Measurements from ENCODE around the gene ZNF784.

The ZNF784 gene

DNA sequence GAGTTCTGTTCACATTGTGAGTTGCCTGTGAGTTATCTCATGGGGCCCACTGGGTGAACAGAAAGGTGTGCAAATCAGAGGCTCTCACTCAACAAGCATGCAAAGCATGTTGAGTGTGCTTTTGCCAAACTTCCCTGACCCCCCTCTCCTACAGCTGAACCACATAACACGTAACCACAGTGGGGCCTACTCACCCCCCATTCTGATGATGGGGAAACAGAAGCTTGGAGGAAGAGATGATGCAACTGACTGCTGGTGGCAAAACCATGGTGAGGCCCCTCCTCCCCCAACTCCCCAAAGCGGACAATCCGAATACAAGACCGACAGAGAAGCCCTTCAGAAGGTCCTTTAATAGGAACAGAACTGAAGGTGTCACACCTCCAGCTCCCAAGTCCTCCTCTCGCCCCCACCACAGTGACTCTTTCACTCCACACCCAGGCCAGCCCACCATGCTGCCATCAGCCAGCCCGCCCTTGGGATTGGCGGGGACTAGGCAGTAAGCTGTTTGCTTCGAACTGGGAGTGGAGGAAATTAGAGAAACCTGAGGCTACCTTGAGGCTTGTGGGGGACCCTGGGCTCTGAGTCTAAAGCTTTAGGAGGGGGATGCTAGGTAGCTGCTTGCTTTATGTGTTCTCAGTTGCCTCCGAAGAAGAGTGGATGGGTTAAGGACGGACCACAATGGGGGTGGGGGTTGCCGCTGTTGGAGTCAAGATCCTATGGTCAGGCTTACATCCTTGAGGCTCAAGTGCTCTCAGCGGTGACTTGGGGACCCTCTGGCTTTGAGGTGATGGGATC is 3.8 kb downstream of the ZNF784 start:
- peak in 1 of 5 experiments; percentile 35 for DNase-seq

DNA sequence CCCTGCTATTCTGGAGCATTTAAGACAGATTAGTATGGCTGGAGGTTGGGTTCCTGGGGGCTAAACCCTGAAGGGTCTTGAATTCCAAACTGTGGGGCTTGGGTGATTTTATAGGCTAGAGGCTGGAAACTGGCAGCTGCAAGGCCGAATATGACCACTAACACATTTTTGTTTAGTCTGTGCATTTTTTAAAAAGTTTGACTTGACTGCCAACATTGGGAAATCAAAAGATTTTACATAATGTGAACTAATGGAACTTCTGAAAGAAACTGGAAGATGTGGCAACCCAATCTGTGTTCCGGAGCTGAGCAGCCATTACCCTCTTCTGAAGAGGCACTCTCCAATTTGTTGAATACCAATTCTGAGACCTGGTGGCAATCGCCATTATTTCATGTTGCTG is 5.1 kb downstream of the ZNF784 start:
- no peak for DNase-seq

DNA sequence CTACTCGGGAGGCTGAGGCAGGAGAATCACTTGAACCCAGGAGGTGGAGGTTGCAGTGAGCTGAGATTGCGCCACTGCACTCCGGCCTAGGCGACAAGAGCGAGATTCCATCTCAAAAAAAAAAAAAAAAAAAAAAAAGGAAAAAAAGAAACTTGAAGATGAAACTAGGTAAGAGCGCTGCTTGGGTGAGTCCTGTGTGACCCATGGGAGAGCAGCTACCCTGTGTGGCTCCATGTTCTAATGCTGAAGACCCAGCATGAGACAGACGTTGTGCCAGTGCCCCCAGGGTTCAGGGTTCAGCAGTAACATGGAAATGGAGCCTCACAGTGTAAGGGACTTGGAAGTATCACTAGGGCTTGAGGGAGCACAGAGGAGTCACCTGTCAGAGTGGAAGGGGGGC is 5.9 kb downstream of the ZNF784 start:
- DNase-seq, result no peak

DNA sequence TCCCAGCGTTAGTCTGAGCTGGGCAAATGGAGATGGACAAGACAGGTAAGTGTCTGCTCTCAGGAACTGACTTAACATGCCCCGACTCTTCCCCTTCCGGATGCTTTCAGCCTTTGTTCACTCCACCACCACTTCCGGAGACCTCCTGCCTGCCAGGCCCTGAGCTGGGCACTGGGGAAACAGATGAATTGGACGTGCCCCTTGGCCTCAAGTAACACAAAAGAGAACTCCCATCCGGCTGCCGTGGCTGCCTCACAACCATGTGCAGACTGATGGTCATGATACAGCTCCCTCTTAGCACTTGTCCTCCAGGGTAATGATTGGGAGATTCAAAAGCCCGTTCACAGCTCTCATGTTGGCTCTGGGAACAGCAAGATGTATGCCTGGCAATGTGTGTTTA is 6.9 kb downstream of the ZNF784 start:
- no peak for DNase-seq

DNA sequence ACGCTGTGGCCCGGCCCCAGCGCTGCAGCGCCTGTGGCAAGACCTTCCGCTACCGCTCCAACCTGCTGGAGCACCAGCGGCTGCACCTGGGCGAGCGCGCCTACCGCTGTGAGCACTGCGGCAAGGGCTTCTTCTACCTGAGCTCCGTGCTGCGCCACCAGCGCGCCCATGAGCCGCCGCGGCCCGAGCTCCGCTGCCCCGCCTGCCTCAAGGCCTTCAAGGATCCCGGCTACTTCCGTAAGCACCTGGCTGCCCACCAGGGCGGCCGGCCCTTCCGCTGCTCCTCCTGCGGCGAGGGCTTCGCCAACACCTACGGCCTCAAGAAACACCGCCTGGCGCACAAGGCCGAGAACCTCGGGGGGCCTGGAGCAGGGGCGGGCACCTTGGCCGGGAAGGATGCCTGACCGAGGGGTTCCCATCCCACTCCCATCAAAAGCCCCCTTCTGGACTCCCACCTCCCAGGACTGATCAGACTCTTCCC is 7.9 kb downstream of the ZNF784 start:
- no peak for DNase-seq

DNA sequence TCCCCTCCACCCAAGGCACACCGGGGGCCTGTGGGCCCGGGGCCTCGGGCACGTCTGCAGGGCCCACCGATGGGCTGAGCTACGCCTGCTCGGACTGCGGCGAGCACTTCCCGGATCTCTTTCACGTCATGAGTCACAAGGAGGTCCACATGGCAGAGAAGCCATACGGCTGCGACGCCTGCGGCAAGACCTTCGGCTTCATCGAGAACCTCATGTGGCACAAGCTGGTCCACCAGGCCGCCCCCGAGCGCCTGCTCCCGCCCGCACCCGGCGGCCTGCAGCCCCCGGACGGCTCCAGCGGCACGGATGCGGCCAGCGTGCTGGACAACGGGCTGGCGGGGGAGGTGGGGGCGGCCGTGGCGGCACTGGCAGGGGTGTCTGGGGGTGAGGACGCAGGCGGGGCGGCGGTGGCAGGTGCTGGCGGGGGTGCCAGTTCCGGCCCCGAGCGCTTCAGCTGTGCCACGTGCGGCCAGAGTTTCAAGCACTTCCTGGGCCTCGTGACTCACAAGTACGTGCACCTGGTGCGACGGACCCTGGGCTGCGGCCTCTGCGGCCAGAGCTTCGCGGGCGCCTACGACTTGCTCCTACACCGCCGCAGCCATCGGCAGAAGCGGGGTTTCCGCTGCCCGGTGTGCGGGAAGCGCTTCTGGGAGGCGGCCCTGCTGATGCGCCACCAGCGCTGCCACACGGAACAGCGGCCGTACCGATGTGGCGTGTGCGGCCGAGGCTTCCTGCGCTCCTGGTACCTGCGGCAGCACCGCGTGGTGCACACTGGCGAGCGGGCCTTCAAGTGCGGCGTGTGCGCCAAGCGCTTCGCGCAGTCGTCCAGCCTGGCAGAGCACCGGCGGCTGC is 8.6 kb downstream of the ZNF784 start:
- no peak for DNase-seq

DNA sequence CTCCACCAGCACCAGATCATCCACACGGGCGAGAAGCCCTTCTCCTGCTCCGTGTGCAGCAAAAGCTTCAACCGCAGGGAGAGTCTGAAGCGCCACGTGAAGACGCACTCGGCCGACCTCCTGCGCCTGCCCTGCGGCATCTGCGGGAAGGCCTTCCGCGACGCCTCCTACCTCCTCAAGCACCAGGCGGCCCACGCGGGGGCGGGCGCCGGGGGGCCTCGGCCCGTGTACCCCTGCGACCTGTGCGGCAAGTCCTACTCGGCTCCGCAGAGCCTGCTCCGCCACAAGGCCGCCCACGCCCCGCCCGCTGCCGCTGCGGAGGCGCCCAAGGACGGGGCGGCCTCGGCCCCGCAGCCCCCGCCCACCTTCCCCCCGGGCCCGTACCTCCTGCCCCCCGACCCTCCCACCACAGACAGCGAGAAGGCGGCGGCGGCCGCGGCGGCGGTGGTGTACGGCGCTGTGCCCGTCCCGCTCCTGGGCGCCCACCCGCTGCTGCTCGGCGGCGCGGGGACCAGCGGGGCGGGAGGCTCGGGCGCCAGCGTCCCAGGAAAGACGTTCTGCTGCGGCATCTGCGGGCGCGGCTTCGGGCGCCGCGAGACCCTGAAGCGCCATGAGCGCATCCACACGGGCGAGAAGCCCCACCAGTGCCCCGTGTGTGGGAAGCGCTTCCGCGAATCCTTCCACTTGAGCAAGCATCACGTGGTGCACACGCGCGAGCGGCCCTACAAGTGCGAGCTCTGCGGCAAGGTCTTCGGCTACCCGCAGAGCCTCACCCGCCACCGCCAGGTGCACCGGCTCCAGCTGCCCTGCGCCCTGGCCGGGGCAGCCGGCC is 9.4 kb downstream of the ZNF784 start:
- no peak for DNase-seq

DNA sequence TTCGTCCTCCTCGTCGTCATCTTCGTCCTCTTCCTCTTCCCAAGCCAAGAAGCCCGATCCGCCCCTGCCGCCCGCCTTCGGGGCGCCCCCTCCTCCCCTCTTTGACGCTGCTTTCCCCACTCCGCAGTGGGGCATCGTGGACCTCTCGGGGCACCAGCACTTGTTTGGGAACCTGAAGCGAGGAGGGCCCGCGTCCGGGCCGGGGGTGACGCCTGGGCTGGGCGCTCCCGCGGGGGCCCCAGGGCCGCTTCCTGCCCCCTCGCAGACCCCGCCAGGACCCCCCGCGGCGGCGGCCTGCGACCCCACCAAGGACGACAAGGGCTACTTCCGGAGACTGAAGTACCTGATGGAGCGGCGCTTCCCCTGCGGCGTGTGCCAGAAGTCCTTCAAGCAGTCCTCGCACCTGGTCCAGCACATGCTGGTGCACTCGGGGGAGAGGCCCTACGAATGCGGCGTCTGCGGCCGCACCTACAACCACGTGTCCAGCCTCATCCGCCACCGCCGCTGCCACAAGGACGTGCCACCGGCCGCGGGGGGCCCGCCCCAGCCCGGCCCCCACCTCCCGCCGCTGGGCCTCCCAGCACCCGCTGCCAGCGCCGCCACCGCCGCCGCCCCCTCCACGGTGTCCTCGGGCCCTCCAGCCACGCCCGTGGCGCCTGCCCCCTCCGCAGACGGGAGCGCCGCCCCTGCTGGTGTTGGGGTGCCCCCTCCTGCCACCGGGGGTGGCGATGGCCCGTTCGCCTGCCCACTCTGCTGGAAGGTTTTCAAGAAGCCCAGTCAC is 10.2 kb downstream of the ZNF784 start:
- DNase-seq, result no peak

DNA sequence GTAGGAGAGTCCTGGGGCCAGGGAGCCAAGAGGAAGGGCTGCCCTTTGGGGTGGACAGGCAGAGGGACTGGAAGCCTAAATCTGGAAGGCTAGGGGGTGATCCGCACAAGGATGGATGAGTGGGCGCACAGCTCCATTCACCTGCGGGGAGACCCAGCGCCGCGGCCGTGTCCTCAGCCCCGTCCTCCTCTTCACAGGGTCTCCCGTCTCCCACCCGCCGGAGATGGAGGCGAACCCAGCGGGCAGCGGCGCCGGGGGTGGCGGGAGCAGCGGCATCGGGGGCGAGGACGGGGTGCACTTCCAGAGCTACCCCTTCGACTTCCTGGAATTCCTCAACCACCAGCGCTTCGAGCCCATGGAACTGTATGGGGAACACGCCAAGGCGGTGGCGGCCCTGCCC is 11.0 kb downstream of the ZNF784 start:
- DNase-seq, result no peak

DNA sequence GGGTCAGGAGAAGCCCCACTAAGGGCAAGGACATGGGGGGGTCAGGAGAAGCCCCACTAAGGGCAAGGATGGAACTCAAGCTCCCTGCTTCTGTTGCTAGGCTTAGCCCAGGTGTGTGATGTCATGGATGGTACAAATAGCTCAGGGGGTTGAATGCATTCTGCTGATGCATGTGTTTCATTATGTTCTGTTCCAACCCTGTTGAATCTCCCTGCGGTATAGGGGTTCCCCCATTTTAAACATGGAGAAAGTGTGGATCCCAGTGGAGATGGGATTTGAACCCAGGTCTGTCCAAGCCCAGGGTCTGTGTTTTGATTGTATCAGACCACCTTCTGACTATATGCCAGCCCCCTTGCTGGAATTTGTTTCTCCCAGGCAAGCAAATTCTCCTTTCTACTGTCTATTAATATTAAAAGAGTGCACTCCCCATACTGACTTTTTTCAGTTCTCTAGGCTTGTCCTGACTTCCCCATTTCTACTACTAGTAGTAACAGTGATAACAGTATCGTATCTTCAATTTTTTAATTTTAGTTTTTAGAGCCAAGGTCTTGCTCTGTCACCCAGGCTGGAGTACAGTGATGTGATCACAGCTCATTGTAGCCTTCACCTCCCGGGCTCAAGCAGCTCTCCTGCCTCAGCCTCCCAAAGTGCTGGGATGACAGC is 12.3 kb downstream of the ZNF784 start:
- no peak for DNase-seq

DNA sequence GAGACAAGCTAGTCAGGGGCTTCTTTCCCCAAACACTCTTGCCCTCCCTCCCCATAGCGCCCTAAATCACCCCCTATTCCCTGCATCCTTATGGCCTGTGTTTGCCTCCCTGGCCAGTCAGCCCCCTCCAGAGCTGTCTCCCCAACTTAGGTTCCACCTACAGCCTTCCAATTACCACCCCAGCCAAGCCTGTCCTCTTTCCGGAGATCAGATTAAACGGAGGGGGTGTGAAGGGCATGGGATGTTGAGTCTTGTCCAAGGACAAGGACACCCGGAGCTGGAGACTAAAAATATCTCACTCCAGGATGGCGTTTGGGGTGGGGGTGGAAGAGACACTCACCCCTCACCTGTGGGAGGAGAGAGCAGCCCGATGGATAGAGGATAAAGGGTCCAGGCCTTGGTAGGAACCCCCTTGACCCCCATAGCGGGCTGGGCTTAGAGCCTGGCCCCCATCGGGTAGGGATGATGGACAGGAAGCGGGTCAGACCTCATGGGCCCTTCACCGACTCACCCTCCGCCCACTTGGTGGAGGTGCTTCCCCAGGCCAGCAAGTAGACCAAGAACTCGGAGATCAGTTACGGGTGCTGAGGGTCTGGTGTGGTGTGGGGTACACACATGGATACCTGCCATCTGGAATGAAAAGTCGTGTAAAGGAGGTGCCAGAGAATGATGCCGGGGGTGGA is 12.9 kb downstream of the ZNF784 start:
- no peak for DNase-seq

DNA sequence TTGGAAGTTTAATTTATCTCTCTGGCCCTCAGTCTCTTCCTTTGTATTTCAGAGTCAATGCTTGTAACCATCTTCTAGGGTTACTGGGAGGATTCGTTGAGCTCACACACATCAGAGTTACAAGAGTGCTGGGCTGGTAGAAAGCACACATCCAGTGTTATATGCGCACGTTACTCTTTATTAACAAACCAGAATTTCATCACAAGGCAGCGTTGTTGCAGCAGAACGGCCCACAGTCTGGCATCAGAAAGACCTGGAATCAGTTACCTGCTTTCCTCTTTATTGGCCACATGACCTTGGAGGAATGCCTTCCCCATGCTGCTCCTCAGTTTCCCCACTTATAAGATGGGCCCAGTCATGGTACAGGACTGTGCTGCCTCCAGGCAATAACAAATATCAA is 15.0 kb downstream of the ZNF784 start:
- no peak for DNase-seq

DNA sequence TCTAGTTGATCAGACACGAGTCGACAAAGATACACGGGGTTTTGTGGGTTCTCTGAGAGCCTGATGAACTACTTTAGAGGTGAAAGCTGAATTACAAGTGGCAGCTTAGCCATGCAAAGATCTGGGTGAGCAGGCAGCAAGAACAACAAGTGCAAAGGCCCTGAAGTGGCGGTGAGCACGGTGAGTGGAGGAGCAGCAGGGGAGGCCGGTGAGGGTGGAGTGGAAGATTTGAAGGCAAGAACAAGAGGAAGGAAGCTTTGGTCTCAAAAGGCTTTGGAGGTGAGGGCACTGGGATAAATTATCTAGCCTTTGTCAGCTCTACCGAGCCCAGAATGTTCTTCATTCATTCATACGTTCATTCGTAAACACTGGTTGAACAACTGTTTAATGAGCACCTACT is 17.5 kb downstream of the ZNF784 start:
- no peak for DNase-seq

DNA sequence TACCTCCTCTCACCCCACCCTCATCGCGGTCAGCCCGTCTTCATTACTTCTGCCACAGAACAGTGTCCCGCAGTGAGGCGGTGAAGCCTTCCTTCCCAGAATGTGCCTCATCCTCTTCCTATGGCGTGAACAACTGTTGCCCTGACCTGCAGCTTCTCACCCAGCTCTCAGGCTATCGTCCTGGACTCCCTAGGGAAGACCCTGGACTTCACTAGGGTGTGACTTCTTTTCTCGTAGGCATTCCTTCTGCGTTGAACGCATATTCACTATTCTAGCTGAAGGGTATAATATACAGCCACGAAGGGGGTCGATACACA is 17.9 kb downstream of the ZNF784 start:
- no peak for DNase-seq

DNA sequence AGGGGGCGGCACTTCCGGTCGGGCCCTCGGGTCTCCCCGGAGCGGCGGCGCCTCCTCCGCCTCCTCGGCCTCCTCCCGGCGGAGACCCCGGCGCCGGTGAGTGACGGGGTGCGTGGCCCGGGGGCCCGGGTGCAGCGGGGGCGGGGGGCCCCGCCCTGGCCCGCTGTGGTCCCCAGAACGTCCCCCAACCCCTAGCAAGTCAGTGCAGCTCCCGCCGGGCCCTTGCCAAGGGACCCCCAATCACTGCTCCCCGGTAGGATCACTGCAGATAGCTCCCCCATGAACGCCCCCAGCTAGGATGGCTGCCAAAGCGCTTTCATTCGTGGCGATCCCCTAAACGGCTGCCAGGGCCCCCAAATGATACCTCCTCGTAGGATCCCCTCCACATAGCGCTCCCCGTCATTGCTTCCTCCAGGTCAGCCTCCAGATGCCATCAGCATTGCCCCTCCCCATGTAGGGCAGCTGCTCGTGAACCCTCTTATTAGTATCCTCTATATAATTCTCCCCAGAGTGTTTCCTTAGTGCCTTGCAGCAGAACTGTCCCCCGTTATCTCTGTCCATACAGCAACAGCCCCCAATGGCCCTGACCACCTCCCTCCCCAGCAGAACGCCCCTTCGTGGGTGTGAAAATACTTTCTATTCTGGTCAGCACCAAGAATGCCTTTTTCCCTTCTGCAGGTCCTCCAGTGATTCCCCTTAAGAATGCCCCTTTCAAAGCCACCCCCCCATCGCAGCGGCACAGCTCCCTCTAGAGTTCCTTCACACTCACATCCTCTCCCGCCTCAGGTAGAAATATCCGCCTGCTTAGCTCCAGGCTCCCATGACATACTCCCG is 18.5 kb downstream of the ZNF784 start, which contains the start of gene ZNF865:
Gene ZNF865 (plus strand): TSS at position 11 of the 834 bp plus-strand sequence. CDS start 7,972 bp downstream, outside the sequence.
- DNase-seq, result peak; percentile 45 to 71 (median 59)

DNA sequence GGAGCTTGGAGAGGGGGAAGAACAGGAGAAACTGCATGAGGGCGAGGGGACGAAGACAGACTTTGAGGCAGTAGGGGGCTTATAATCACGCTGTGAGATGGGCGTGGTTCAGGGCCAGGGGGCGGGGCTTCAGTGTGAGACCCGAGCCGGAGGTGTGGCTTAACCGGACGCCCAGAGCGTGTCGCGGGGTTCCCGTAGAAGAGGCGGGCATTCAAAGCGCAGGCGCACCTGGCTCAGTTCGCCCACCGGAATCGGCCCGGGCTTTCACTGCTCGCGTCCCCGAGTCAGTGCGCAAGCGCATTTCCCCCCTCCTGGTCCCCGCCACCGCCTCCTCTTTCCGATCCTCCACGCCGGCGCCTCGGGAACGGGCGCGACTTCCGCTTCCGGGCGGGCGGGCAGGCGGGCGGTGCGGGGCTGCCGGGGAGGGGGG is 19.1 kb downstream of the ZNF784 start:
- peak; percentile 97 to 99 (median 98) for DNase-seq

DNA sequence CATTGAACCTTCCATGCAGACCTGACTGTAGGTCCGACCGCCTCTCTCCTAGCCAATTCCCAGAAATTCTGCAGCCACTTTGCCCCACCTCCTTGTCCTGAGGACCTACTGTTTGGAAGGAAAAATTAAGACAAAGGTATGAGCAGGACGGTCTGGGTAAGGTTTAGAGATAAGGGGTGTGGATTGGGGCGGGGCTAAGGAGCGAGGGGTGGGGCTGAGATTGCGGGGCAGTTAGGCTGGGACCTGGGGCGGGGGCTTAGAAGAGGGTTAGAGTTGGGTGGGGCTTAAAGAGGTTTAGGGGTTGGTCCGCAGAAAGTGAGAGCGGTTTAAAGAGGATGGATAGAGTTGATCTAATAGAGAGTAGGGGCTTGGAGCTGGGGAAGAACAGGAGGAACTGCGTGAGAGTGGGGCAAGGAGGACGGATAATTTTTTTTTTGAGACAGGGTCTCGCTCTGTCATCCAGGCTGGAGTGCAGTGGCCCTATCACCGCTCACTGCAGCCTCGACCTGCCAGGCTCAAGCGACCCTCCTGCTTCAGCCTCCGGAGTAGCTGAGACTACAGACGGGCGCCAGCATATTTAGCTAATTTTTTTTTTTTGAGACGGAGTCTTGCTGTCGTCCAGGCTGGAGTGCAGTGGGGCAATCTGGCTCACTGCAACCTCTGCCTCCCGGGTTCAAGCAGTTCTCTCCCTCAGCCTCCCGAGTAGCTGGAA is 20.6 kb downstream of the ZNF784 start:
- DNase-seq, result no peak

DNA sequence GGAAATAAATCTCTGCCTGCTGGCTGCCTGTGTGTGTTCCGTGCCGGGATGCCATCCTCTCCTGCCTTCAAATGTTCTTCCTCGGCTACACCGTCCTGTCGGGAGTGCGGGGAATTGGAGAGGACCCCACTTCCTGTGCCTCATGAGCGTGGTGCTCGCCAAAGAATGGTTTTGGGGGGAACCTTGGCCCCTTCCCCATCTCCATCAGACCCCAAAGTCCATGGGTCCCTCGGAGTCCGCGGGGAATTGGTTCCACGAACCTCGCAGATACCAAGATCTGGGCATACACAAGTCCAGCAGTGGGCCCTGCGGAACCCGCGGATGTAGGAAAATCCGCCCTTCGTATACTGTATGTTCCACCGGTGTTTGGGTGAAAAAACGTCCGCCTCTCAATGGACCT is 21.3 kb downstream of the ZNF784 start:
- no peak for DNase-seq

Measured in T-helper 2 cell (primary cell).